ENCODE data around the gene KIAA1958. TPM values are rescaled to one million over a fixed set of nuclear protein-coding genes. Genes with fewer than 3 reads are reported as not detected.

The KIAA1958 gene
- total and polyA plus RNA-seq, 7 experiments from 2014 or later = 3.2 to 8.3 (median 6.4) TPM

DNA sequence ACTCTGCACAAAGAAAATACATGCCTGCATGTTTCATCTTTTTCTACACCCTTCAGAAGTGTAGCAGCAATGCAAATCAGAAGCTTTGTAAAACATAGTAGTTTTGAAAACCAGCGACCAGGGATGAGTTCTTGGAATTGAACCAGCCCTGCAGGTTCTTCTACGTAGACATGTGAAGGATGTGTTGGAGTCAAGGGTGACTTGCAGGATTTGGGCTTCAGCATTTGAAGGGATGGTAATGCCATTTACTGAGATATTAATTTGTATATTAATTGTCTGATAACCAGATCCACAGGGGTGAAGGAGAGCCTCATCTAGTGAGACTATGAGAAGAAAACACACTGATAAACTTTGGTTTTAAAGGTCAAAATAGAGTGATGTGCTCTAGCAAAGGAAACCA, 72.4 kb downstream of the KIAA1958 start:
- Mint-ChIP-seq H3K27ac (no peak overlapping the region), H3K9me3 (peaks cover 0 to 8% (median 0%) of the 10 kb centered on the region in 11 donors), H3K27me3 (no peaks in the 10 kb centered on the region), H3K4me3 (no peak overlapping the region), H3K4me1 (peaks cover 0 to 7% (median 0%) of the 10 kb centered on the region in 7 donors), H3K36me3 (peaks cover 0 to 13% (median 4%) of the 10 kb centered on the region in 5 donors)
- Histone ChIP-seq H3K27ac (ENCODE audit: low read depth, low read length) (no peak overlapping the region), H3K27me3 (ENCODE audit: control insufficient read depth in 2 of 2, insufficient read depth in 2 of 2, low read length in 2 of 2) (no peaks in the 10 kb centered on the region), H3K4me1 (ENCODE audit: control insufficient read depth in 2 of 2, insufficient read depth in 2 of 2, low read length in 2 of 2) (no peaks in the 10 kb centered on the region), H3K9me3 (ENCODE audit: control insufficient read depth in 2 of 3, low read length in 3 of 3) (no peaks in the 10 kb centered on the region), H3K36me3 (ENCODE audit: control insufficient read depth in 2 of 3, insufficient read depth in 3 of 3, low read length in 3 of 3) (no peaks in the 10 kb centered on the region), H3K4me3 (ENCODE audit: low read length) (no peak overlapping the region)
- ChIA-PET POLR2A (no interaction called here), CTCF (no interaction called here)
- intact Hi-C loops (cut with micrococcal nuclease) = no loop called here
- DNase-seq (no peak), ATAC-seq (no peak)

DNA sequence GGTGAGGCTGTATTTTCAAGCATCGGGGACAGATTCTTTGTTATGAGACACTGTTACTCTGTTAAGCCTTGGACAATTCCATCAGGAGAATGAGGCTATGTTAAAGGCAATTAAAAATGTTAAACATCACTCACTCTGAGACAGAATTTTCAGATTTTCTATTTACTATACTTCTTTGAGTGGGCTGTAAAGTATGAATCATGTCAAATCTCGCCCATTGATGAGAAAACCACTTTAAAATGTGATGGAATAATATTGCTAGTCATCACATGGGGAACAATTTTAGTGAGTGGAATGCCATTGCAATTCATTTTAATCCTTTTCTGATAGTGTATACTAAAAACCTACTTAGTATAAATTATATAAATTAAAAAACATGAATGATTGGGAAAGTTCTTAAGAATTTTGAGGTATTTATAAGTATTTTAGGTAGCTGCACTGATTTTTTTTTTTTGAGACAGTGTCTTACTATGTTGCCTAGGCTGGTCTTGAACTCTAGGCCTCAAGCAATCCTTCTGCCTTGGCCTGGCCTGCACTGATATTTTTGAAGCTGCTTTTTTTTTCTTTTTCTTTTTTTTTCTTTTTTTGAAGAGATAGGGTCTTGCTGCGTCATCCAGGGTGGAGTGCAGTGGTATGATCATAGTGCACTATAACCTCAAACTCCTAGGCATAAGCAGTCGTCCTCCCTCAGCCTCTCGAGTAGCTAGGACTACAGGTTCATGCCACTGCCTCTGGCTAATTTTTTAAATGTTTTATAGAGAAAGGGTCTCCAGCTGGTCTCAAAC, 73.2 kb downstream of the KIAA1958 start:
- ChIA-PET POLR2A (no interaction called here), CTCF (interaction anchor here (0.6 kb wide), 1 partner anchor 18 kb away, joined by 3 read pairs; no protein-coding TSS in a partner anchor)
- intact Hi-C loops (cut with micrococcal nuclease) = loop anchor here in 1 of 2 donors (10.0 kb wide), 1 partner anchor 235 kb away; no protein-coding TSS in a partner anchor
- ATAC-seq (no peak), DNase-seq (no peak)
- Mint-ChIP-seq H3K27ac (no peak overlapping the region), H3K27me3 (no peaks in the 10 kb centered on the region), H3K36me3 (peaks cover 0 to 8% (median 2%) of the 10 kb centered on the region in 5 donors), H3K4me3 (no peak overlapping the region), H3K9me3 (peaks cover 0 to 11% (median 0%) of the 10 kb centered on the region in 11 donors), H3K4me1 (peaks cover 0 to 7% (median 0%) of the 10 kb centered on the region in 7 donors)
- H3K4me3 ChIP-seq (ENCODE audit: low read length) = no peak overlapping the region
- no peaks in the 10 kb centered on the region for H3K36me3 ChIP-seq (ENCODE audit: control insufficient read depth in 2 of 3, insufficient read depth in 3 of 3, low read length in 3 of 3)
- no peaks in the 10 kb centered on the region for H3K9me3 ChIP-seq (ENCODE audit: control insufficient read depth in 2 of 3, low read length in 3 of 3)
- no peak overlapping the region for H3K27ac ChIP-seq (ENCODE audit: low read depth, low read length)
- H3K4me1 ChIP-seq (ENCODE audit: control insufficient read depth in 2 of 2, insufficient read depth in 2 of 2, low read length in 2 of 2) = no peaks in the 10 kb centered on the region
- H3K27me3 ChIP-seq (ENCODE audit: control insufficient read depth in 2 of 2, insufficient read depth in 2 of 2, low read length in 2 of 2) = no peaks in the 10 kb centered on the region

DNA sequence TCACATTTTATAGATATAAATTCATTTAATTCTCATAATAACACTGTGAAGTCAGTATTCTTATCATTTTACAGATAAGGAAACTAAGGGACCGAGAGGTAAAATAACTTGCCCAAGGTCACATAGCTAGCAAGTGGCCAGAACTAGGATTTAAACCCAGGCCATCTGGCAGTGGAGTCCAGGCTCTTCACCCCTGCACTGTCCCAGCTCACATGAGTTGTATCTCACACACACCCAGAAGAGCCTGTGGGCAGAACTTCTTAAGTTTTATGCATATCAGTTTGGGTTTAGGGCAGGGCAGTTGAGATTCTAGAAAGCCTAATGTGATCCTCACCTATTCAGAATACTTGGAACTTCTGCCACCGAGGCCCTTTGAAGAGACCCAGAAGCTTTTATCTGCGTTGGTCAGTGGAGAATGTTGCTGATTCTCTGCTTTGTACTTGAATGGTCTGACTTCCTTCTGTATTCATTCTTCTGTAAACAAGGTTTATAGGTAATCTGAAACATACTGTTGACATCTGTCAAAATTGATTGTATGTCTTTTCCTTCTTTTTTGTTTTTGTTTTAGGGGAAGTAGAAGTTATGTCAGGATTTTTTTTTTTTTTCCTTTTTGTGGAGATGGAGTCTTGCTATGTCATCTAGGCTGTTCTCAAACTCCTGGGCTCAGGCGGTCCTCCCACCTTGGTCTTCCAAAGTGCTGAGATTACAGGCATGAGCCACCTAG, 75.8 kb downstream of the KIAA1958 start:
- Histone ChIP-seq H3K36me3 (ENCODE audit: control insufficient read depth in 2 of 3, insufficient read depth in 3 of 3, low read length in 3 of 3) (no peaks in the 10 kb centered on the region), H3K9me3 (ENCODE audit: control insufficient read depth in 2 of 3, low read length in 3 of 3) (no peaks in the 10 kb centered on the region), H3K27ac (ENCODE audit: low read depth, low read length) (no peak overlapping the region), H3K4me1 (ENCODE audit: control insufficient read depth in 2 of 2, insufficient read depth in 2 of 2, low read length in 2 of 2) (no peaks in the 10 kb centered on the region), H3K4me3 (ENCODE audit: low read length) (no peak overlapping the region), H3K27me3 (ENCODE audit: control insufficient read depth in 2 of 2, insufficient read depth in 2 of 2, low read length in 2 of 2) (no peaks in the 10 kb centered on the region)
- Mint-ChIP-seq H3K4me1 (no peaks in the 10 kb centered on the region), H3K27me3 (no peaks in the 10 kb centered on the region), H3K36me3 (peaks cover 0 to 5% (median 0%) of the 10 kb centered on the region in 5 donors), H3K27ac (no peak overlapping the region), H3K9me3 (peaks cover 0 to 11% (median 0%) of the 10 kb centered on the region in 11 donors), H3K4me3 (no peak overlapping the region)
- DNase-seq = no peak
- intact Hi-C loops (cut with micrococcal nuclease) = loop anchor here in 1 of 2 donors (10.0 kb wide), 1 partner anchor 232 kb away; no protein-coding TSS in a partner anchor
- CTCF ChIA-PET = no interaction called here
- POLR2A ChIA-PET = no interaction called here
- ATAC-seq = no peak

DNA sequence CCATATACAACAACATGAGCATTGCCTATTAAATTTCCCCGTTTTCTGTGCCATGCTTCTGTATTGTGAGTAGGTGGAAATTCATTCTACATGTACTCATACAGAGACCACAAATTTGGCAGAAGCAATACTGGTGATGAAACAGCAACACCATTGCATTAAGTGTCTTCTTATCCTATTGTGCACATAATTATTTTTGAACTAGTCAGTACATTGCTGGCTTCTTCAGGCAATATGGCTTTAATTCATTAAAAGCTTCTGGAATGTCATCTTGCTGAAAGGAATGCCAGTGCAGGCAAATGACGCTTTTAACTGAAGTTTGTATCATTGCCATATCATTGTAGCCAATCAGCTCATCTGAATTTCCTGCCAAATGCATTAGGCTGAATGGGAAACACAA, 82.6 kb downstream of the KIAA1958 start:
- H3K4me3 Mint-ChIP-seq = no peak overlapping the region
- H3K27me3 Mint-ChIP-seq = no peaks in the 10 kb centered on the region

DNA sequence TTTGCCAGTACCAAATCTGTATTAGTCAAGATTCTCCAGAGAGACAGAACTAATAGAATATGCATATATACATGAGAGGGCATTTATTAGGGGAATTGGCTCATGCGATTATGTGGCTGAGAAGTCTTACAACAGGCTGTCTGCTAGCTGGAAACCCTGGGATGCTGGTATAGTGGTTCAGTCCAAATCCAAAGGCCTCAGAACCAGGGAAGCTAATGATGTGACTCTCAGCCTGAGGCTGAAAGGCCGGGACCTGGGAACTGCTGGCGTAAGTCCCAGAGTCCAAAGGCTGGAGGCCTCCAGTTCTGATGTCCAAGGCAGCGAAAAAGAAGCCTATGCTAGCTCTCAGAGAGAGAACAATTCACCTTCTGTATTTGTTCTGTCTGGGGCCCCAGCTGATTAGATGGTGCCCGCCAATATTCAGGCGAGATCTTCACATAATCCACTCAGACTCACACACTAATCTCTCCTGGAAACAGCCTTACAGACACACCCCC, 84.1 kb downstream of the KIAA1958 start:
- no peak overlapping the region for H3K4me3 ChIP-seq (ENCODE audit: low read length)
- H3K9me3 ChIP-seq (ENCODE audit: control insufficient read depth in 2 of 3, low read length in 3 of 3) = no peaks in the 10 kb centered on the region
- ATAC-seq = no peak
- Mint-ChIP-seq H3K9me3 (no peaks in the 10 kb centered on the region), H3K27ac (no peak overlapping the region), H3K36me3 (peaks cover 6 to 28% (median 21%) of the 10 kb centered on the region in 5 donors), H3K4me1 (peaks cover 0 to 5% (median 0%) of the 10 kb centered on the region in 7 donors), H3K4me3 (no peak overlapping the region), H3K27me3 (no peaks in the 10 kb centered on the region)
- H3K27me3 ChIP-seq (ENCODE audit: control insufficient read depth in 2 of 2, insufficient read depth in 2 of 2, low read length in 2 of 2) = no peaks in the 10 kb centered on the region
- intact Hi-C loops (cut with micrococcal nuclease) = no loop called here
- no peak overlapping the region for H3K27ac ChIP-seq (ENCODE audit: low read depth, low read length)
- POLR2A ChIA-PET = no interaction called here
- CTCF ChIA-PET = interaction anchor here (1.2 kb wide), 1 partner anchor 34 kb away, joined by 4 read pairs; no protein-coding TSS in a partner anchor
- no peak for DNase-seq
- peaks cover 0 to 13% (median 0%) of the 10 kb centered on the region in 3 experiments for H3K36me3 ChIP-seq (ENCODE audit: control insufficient read depth in 2 of 3, insufficient read depth in 3 of 3, low read length in 3 of 3)
- H3K4me1 ChIP-seq (ENCODE audit: control insufficient read depth in 2 of 2, insufficient read depth in 2 of 2, low read length in 2 of 2) = no peaks in the 10 kb centered on the region

More for the DNA sequence above, 82.6 kb downstream of the KIAA1958 start:
- Histone ChIP-seq H3K36me3 (ENCODE audit: control insufficient read depth in 2 of 3, insufficient read depth in 3 of 3, low read length in 3 of 3) (peaks cover 0 to 6% (median 0%) of the 10 kb centered on the region in 3 experiments), H3K27ac (ENCODE audit: low read depth, low read length) (no peak overlapping the region), H3K4me1 (ENCODE audit: control insufficient read depth in 2 of 2, insufficient read depth in 2 of 2, low read length in 2 of 2) (no peaks in the 10 kb centered on the region), H3K9me3 (ENCODE audit: control insufficient read depth in 2 of 3, low read length in 3 of 3) (no peaks in the 10 kb centered on the region), H3K4me3 (ENCODE audit: low read length) (no peak overlapping the region), H3K27me3 (ENCODE audit: control insufficient read depth in 2 of 2, insufficient read depth in 2 of 2, low read length in 2 of 2) (no peaks in the 10 kb centered on the region)
- H3K9me3 Mint-ChIP-seq = peaks cover 0 to 3% (median 0%) of the 10 kb centered on the region in 11 donors
- intact Hi-C loops (cut with micrococcal nuclease) = loop anchor here in 1 of 2 donors (10.0 kb wide), 1 partner anchor 226 kb away; no protein-coding TSS in a partner anchor
- peaks cover 0 to 5% (median 0%) of the 10 kb centered on the region in 7 donors for H3K4me1 Mint-ChIP-seq
- H3K36me3 Mint-ChIP-seq = peaks cover 0 to 13% (median 6%) of the 10 kb centered on the region in 5 donors
- POLR2A ChIA-PET = no interaction called here
- DNase-seq (no peak), ATAC-seq (no peak)
- CTCF ChIA-PET = no interaction called here
- no peak overlapping the region for H3K27ac Mint-ChIP-seq

DNA sequence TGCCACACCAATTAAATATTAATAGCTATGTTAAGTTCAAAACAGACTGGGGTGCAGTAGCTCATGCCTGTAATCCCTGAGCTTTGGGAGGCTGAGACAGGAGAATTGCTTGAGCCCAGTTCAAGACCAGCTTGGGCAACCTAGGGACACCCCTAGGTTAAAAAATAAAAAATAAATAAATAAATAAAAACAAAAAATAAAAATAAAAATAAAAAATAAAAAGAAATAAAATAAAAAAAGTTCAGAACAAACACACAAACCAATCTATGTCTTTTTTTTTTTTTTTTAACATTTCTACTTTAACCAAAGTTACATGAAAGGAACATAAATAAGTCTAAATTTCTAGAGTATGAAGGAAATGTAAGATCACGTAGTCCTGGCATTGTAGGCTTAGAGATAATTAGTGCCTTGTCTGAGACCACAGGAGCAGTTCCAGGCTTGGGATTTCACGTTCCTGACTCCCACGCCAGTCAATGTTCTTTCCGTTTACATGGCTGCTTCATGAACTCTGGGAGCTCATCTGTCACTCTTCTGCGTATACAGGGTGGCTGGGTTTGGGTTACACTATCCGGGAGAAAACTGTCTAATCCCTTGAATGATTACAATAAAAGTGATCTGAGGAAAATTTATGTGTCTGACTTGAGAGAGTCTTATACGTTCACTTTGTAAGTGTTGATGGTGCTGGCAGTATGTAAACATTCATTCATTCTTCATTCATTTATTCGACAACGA, 85.2 kb downstream of the KIAA1958 start:
- DNase-seq = no peak
- Histone ChIP-seq H3K9me3 (ENCODE audit: control insufficient read depth in 2 of 3, low read length in 3 of 3) (no peaks in the 10 kb centered on the region), H3K4me1 (ENCODE audit: control insufficient read depth in 2 of 2, insufficient read depth in 2 of 2, low read length in 2 of 2) (no peaks in the 10 kb centered on the region), H3K36me3 (ENCODE audit: control insufficient read depth in 2 of 3, insufficient read depth in 3 of 3, low read length in 3 of 3) (peaks cover 0 to 13% (median 0%) of the 10 kb centered on the region in 3 experiments), H3K27me3 (ENCODE audit: control insufficient read depth in 2 of 2, insufficient read depth in 2 of 2, low read length in 2 of 2) (no peaks in the 10 kb centered on the region), H3K4me3 (ENCODE audit: low read length) (no peak overlapping the region), H3K27ac (ENCODE audit: low read depth, low read length) (no peak overlapping the region)
- ChIA-PET POLR2A (no interaction called here), CTCF (interaction anchor here (1.2 kb wide), 1 partner anchor 36 kb away, joined by 4 read pairs; no protein-coding TSS in a partner anchor)
- Mint-ChIP-seq H3K4me1 (peaks cover 0 to 5% (median 0%) of the 10 kb centered on the region in 7 donors), H3K27ac (no peak overlapping the region), H3K4me3 (no peak overlapping the region), H3K9me3 (no peaks in the 10 kb centered on the region), H3K36me3 (peaks cover 6 to 36% (median 29%) of the 10 kb centered on the region in 5 donors), H3K27me3 (no peaks in the 10 kb centered on the region)
- intact Hi-C loops (cut with micrococcal nuclease) = no loop called here
- ATAC-seq = no peak

All from naive thymus-derived CD4-positive, alpha-beta T cell (primary cell).